A549 (cell line): ENCODE data around the gene HSPA4.

Source experiments
- BHLHE40 ChIP-seq: IDR thresholded peaks from 2 replicates; pipeline ENCODE4 v1.6.1; 2012; ENCODE audit warnings: low read depth, low read length, inconsistent platforms
- CTCF ChIP-seq: fragments of >200 bp; sonication (Bioruptor Twin); formaldehyde crosslinking; IDR thresholded peaks from 3 replicates; pipeline ENCODE4 v1.5.1; 2016
- MAFK ChIP-seq: fragments of 450-650 bp; IDR thresholded peaks from 2 replicates; pipeline ENCODE4 v1.6.1; 2014; ENCODE audit not compliant: partially characterized antibody
- MAX ChIP-seq: IDR thresholded peaks from 2 replicates; pipeline ENCODE4 v1.6.1; 2012
- NR3C1 ChIP-seq: fragments of >200 bp; sonication (Bioruptor Twin); formaldehyde crosslinking; IDR thresholded peaks from 3 replicates; pipeline ENCODE4 v1.6.1; 2017
- POLR2A ChIP-seq: IDR thresholded peaks from 2 replicates; pipeline ENCODE4 v1.6.1; 2012; ENCODE audit warnings: mild to moderate bottlenecking, low read length
- SMC3 ChIP-seq: fragments of >200 bp; sonication (Bioruptor Twin); formaldehyde crosslinking; IDR thresholded peaks from 3 replicates; pipeline ENCODE4 v1.6.1; 2018; ENCODE audit warnings: inconsistent platforms
- SREBF2 ChIP-seq: fragments of 450-650 bp; IDR thresholded peaks from 2 replicates; pipeline ENCODE4 v1.6.1; 2014; ENCODE audit warnings: mild to moderate bottlenecking, moderate library complexity

DNA sequence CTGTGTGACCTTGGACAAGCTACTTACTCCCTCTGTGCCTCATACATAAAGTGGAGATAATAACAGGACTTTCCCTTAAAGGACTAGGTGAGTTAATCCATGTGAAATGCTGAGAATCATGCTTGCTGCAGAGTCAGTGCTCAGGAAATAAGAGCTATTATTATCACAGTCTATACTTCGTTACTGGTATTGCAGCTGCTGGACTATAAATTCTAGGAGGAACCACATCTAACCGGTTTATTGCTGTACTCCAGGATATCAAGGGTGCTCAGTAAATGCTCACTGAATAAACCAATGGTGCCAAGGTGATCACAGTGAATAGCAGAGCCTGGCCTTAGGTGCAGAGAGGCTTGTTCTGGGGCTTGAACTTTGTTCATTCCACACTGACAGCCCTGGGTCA, 69.3 kb downstream of the HSPA4 start:
- TF ChIP-seq BHLHE40: no peak
- no peak for TF ChIP-seq POLR2A
- no peak for TF ChIP-seq CTCF
- no peak for TF ChIP-seq MAFK
- TF ChIP-seq SREBF2: no peak
- no peak for TF ChIP-seq MAX
- no peak for TF ChIP-seq NR3C1
- no peak for TF ChIP-seq SMC3
